Measurements from ENCODE around the gene LSS.

GRCh38 chr21:46206163-46207005 lies 22.2 kb downstream of the LSS start:
- TF ChIP-seq CTCF (IDR thresholded peaks at IDR 0.05) = no peak
- TF ChIP-seq POLR2A (IDR thresholded peaks at IDR 0.05) = no peak

All from stomach (tissue), 4 donors.